ENCODE measurements around the gene RECQL5. TPM values are rescaled to one million over a fixed set of nuclear protein-coding genes. Genes with fewer than 3 reads are reported as not detected.
"Not testable (repeated sequence)": the region's sequence is repeated elsewhere in the genome, so short reads cannot be mapped to it uniquely, and the experiment has no call there.

RECQL5 gene
- total RNA-seq, 3 donors from 2014 or later, result 29.3 to 41.9 (median 30.1) TPM

GRCh38 chr17:75584849-75585175, 82.1 kb downstream of the RECQL5 start:
- intact Hi-C loops (cut with DNase I, micrococcal nuclease), result no loop called here
- ATAC-seq, result no peak
- Histone ChIP-seq H3K4me1 (ENCODE audit: low read depth) (peaks cover 20% of the 10 kb centered on the region), H3K36me3 (ENCODE audit: low read depth) (no peaks in the 10 kb centered on the region), H3K4me3 (no peak overlapping the region), H3K9me3 (no peaks in the 10 kb centered on the region)
- DNase-seq, result no peak
- TF ChIP-seq, protein P1, sequence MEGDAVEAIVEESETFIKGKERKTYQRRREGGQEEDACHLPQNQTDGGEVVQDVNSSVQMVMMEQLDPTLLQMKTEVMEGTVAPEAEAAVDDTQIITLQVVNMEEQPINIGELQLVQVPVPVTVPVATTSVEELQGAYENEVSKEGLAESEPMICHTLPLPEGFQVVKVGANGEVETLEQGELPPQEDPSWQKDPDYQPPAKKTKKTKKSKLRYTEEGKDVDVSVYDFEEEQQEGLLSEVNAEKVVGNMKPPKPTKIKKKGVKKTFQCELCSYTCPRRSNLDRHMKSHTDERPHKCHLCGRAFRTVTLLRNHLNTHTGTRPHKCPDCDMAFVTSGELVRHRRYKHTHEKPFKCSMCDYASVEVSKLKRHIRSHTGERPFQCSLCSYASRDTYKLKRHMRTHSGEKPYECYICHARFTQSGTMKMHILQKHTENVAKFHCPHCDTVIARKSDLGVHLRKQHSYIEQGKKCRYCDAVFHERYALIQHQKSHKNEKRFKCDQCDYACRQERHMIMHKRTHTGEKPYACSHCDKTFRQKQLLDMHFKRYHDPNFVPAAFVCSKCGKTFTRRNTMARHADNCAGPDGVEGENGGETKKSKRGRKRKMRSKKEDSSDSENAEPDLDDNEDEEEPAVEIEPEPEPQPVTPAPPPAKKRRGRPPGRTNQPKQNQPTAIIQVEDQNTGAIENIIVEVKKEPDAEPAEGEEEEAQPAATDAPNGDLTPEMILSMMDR (IDR thresholded peaks at IDR 0.05), result no peak

GRCh38 chr17:75583197-75583596, 83.8 kb downstream of the RECQL5 start:
- intact Hi-C loops (cut with DNase I, micrococcal nuclease); DNase-seq: not testable (repeated sequence)

GRCh38 chr17:75581121-75581725, 85.7 kb downstream of the RECQL5 start:
- DNase-seq; H3K4me3 ChIP-seq; ATAC-seq; H3K36me3 ChIP-seq (ENCODE audit: low read depth); H3K9me3 ChIP-seq; intact Hi-C loops (cut with DNase I, micrococcal nuclease): not testable (repeated sequence)
- peaks cover 28% of the 10 kb centered on the region for H3K4me1 ChIP-seq (ENCODE audit: low read depth)

More at GRCh38 chr17:75583197-75583596, 83.8 kb downstream of the RECQL5 start:
- H3K4me1 ChIP-seq (ENCODE audit: low read depth), result peaks cover 26% of the 10 kb centered on the region
- not testable (repeated sequence) for H3K4me3 ChIP-seq; H3K9me3 ChIP-seq; H3K36me3 ChIP-seq (ENCODE audit: low read depth); ATAC-seq

Other genes with a start within 250 kb of the RECQL5 start
- 100 to 1,000 TPM in 2 of 3 donors, 10 to 100 TPM in 1; 73.5 to 114 (median 108) TPM for gene TMEM94, start 210.5 kb downstream of the RECQL5 start, total RNA-seq
- 10 to 100 TPM; 27.8 to 44.5 (median 33.8) TPM for gene CASKIN2, start 151.6 kb downstream of the RECQL5 start, total RNA-seq
- 10 to 100 TPM; 26.3 to 38.0 (median 28.7) TPM for gene TSEN54, start 150.6 kb downstream of the RECQL5 start, total RNA-seq
- gene LLGL2, start 141.5 kb downstream of the RECQL5 start, total RNA-seq, result 100 to 1,000 TPM; 269 to 590 (median 405) TPM
- 1,000 to 10,000 TPM in 1 of 3 donors, 100 to 1,000 TPM in 2; 591 to 1,071 (median 660) TPM for gene MYO15B, start 79.4 kb downstream of the RECQL5 start, total RNA-seq
- gene SMIM5, start 33.7 kb downstream of the RECQL5 start, total RNA-seq, result 10 to 100 TPM; 20.7 to 41.6 (median 27.5) TPM
- gene SAP30BP, start 184 bp upstream of the RECQL5 start, total RNA-seq, result 10 to 100 TPM; 76.5 to 83.8 (median 76.9) TPM
- 100 to 1,000 TPM; 153 to 307 (median 246) TPM for gene ITGB4, start 54.3 kb upstream of the RECQL5 start, total RNA-seq
- 10 to 100 TPM in 2 of 3 donors, 1 to 10 TPM in 1; 7.1 to 18.2 (median 18.2) TPM for gene GALK1, start 98.0 kb upstream of the RECQL5 start, total RNA-seq
- 10 to 100 TPM; 24.5 to 27.5 (median 25.7) TPM for gene UNK, start 117.7 kb upstream of the RECQL5 start, total RNA-seq
- 10 to 100 TPM; 18.4 to 40.2 (median 23.0) TPM for gene UNC13D, start 177.2 kb upstream of the RECQL5 start, total RNA-seq
- gene WBP2, start 188.2 kb upstream of the RECQL5 start, total RNA-seq, result 100 to 1,000 TPM in 1 of 3 donors, 10 to 100 TPM in 2; 99.1 to 114 (median 99.8) TPM
- gene TRIM47, start 211.4 kb upstream of the RECQL5 start, total RNA-seq, result 10 to 100 TPM; 44.5 to 77.4 (median 53.4) TPM
- gene TRIM65, start 229.8 kb upstream of the RECQL5 start, total RNA-seq, result 10 to 100 TPM; 13.7 to 23.8 (median 15.4) TPM
- 10 to 100 TPM; 87.0 to 98.0 (median 89.4) TPM for gene MRPL38, start 237.7 kb upstream of the RECQL5 start, total RNA-seq